ACHN (cell line): ENCODE results near the gene POT1.
A peak's percentile ranks its signal among the peaks of the same experiment; 100 is the strongest.

ENCODE experiments used
- DNase-seq: peaks from one replicate; pipeline ENCODE4 v3.0.0-alpha.2; 2015
- in situ Hi-C: cut with HindIII; loops from 2 replicates; pipeline ENCODE4 v1.10.0; 2017; ENCODE audit warnings: low sequenced_read_pairs, low pct_ligation_motif_present, low pct_unique_long_range_greater_than_20kb

Gene POT1

DNA sequence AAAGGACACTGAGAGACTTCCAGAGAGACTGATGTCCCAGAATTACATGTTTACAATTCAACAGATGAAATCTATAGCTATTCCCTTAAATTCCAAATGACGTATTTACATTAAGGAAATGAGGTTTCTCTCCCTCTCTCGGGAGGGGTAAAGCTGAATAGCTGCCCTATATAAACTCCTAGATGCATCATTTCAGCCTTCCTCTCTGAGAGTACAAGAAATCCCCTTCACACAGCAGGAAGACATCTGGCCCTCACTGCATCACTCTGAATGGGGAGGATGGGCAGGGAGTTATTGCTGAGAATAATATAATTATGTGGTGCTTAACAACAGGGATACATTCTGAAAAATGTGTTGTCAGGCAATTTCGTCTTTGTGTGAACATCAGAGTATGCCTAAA, 11.0 kb downstream of the POT1 start:
- no peak for DNase-seq
- in situ Hi-C loops, result no loop called here

DNA sequence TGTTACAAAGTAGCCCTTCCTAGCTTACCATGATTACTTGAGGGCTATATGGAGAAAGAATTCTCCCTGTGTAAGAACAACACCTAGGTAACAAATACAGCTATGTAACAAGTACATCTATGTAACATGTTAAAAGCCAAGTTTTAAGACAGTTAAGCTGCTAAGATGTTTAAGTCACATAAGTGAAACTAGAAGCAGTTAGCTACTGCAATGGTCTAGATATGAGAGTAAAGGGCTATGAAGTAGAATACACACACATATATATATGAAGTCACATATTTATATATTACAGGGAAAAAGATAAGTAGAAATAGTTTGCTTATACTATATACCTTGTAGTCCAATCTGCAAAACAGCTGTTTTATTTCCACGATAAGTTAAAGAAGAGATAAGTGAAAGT, 14.4 kb downstream of the POT1 start:
- DNase-seq, result no peak
- in situ Hi-C loops, result no loop called here

DNA sequence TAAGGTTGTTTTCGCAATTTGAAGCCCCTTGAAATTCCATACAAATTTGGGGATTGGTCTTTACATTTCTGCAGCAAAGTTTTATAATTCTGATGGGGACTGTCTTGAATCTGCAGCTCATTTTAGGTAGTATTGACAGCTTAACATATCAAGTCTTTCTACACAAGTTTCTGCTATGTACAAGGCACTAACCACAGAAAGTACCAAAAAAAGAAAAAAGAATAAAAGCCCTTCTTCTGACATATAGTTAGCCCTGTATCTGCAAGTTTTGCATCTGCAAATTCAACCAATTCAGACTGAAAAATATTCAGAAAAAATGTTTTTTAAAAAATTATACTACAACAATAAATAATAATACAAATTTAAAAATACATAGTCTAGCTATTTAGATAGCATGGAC, 15.3 kb downstream of the POT1 start:
- no peak for DNase-seq
- in situ Hi-C loops, result no loop called here

DNA sequence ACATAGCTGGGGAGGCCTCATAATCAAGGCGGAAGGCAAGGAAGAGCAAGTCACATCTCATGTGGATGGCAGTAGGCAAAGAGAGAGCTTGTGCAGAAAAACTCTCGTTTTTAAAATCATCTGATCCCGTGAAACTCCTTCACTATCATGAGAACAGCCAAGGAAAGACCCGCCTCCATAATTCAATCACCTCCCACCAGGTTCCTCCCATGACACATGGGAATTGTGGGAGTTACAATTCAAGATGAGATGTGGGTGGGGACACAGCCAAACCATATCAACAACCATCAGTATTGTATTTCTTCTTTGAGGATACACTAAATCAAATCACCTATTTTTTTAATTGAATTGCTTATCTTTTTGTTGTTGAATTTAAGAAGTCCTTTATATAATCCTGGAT, 16.7 kb downstream of the POT1 start:
- in situ Hi-C loops, result no loop called here
- no peak for DNase-seq

DNA sequence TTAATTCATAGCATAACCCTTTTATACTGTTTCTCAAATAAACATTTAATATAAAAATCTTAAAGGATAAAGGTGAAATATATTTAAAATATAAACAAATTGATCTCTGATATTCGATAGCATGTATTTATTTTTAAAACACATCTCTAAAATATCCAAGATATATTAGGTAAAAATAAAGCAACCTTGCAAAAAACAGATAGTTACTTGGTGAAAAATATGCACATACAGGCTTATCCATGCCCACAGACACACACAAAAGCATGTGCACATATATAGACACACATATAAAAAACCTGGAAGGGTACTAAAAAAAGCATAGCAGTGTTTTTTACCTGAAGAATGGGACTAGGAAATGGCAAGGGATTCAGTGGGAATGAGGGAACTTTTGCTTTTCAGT, 19.8 kb downstream of the POT1 start:
- in situ Hi-C loops, result no loop called here
- DNase-seq, result no peak

DNA sequence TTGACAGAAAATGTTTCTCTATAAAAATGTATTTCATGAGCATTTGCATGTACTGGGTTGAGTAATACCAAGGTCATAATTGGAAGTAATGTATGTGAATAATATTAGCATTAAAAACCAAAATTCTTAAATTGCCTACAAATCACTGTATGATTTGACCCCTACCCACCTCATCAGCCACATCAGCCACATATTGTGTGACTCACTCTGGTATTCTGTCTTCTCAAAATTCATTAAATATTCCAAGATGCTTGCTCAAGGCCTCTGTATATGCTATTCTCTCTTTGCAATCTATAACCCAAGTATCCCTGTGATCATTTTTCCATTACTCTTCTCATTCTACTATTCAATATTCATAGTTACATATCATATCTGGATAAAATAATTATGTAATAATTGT, 21.4 kb downstream of the POT1 start:
- no peak for DNase-seq
- in situ Hi-C loops, result no loop called here

DNA sequence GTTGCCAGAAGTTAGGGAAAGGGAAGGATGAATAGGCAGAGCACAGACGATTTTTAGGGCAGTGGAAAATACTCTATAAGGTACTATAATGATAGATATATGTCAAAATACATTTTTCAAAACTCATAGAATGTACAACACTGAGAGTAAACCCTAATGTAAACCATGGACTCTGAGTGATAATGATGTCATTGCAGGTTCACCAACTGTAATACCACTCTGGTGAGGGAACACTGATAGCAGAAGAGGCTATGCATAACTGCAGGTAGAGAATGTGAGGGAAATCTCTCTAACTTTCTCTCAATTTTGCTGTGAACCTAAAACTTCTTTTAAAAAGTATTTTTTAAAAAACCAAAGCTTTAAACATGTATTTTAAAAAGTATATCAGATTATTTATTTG, 22.1 kb downstream of the POT1 start:
- no peak for DNase-seq
- in situ Hi-C loops, result no loop called here

DNA sequence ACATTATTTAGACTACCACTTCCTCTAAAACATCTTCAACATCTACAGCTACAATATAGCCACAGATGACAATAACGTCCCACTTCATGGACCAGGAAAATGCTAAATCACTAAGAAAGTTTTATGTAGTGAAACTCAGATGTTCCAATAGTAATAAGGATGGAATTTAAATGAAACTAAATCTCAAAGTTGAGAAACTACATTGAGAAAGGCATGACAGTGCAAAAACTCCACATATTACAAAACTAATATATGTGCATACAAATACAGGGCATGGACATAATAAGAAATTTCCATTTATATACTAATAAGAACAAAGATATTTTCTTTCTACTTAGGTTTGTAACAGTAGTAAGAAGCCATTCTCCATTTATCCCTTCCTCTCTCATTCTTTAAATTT, 31.1 kb downstream of the POT1 start:
- DNase-seq, result no peak
- in situ Hi-C loops, result no loop called here

DNA sequence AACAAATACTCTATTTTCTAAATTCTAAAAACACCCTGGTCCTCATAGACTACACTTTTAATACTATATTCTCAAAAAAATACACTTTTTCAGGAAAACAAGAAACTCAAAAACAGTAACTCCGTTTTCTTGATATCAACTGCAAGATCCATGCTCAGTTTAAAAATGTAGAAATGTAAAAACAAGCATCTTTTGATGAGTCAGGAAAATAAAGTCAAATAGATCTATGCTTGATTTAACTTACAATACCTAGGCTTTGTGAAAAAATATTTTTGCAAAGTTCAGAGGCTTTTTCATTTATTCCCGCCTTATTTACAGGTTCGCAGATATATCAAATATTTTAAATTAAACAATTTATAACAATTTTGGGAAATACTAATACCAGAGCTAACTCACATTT, 33.6 kb downstream of the POT1 start:
- in situ Hi-C loops, result no loop called here
- no peak for DNase-seq

DNA sequence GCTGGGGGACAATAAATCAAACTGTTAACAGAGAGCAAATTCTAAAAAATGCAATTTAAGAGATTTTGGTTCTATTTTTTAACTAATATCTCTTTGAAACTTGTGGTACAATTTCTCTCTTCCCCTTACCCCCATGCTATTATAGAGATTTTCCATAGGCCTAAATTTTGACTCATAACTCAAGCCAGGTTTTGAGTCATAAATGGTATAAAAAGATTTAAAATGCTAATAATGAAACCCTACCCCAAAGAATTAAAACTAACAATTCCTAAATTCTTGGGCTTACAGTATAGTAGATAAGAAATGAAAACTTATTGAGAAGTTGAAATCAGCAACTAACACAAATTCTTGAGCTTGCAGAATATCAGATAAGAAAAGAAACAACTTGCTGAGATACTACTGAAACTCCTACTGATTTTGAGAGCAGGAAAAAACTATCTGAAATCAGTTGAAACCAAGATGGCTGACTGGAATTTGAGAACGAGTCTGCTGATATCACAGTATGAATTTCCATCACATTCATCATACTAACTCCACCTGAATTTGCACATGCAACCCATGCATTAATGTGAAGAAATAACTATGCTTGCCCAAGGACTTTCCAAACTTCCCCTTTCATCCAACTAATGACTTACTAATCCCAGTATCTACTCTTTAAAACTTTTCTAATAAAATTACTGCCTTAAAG, 36.3 kb downstream of the POT1 start:
- DNase-seq, result no peak
- in situ Hi-C loops, result no loop called here

DNA sequence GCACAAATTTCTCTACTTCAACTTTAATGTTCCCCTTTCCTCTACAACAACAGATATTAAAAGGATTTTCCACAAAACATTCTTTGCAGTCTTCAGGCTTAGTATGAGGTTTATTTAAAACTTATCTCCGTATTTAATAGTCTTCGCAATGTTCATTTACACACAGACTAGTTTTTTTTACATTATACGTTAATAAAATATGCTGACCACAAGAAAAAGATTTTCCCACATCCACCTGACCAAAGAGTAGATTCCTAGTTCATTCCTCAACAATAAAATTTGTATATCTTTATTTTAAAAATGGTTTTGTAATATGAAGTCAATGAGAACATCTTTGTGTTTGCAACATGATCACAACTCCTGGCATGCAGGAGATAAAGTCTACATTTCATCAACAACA, 42.4 kb downstream of the POT1 start:
- in situ Hi-C loops, result no loop called here
- no peak for DNase-seq

DNA sequence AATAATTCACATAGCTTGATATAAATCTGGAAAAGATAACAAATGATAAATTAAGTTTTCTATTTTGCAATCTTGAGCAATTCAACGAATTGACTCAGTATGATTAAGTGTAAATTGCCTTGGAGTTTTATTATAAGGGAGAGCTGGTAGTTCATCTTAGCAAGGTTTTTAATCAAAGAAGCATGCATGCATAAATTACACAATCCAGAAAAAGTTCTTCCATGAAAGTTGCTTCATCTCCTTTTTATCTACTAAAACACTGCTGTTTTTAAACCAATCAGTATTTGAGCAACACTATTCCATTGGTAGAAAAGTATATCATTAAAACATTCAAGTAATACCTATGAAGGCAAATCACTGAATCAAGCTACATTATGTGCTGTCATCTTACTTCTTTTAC, 47.6 kb downstream of the POT1 start:
- DNase-seq, result no peak
- in situ Hi-C loops, result no loop called here

DNA sequence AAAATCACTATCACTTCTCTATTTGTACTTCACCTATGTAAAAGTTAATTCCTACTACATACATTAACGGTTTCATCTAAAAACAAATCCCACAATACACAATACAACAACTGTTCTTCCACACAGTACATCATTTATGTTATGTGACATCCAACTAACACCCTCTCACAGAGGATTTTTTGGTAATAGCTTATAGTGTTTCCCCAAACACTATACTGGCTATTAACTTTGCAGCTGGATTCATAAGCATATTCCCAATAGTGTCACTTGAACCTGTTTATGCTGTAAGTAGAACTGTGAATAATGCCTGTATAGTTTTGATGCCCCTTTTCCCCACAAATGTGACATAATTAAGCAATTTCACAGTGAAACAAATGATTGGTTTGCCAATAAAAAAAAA, 49.9 kb downstream of the POT1 start:
- in situ Hi-C loops, result no loop called here

DNA sequence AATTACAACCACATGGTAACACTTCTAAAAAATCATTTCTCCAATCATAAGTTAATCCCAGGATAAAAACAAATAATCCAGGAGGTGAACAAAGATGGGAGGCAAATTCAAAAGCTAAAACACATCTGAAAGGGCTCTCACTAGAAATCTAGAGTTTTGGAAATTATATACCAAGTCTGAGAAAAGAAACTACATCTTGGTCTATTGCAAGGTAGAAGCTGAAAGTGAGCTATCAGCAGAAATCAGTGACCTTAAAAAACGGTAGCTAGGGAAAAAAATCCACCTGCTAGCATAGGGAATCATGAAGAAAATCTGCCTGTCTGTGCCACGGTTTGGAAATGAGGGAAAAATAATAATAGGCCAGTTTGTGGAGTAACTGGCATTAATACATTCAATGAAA, 50.5 kb downstream of the POT1 start:
- no peak for DNase-seq
- in situ Hi-C loops, result no loop called here

More for the DNA sequence above, 49.9 kb downstream of the POT1 start:
- DNase-seq, result no peak

DNA sequence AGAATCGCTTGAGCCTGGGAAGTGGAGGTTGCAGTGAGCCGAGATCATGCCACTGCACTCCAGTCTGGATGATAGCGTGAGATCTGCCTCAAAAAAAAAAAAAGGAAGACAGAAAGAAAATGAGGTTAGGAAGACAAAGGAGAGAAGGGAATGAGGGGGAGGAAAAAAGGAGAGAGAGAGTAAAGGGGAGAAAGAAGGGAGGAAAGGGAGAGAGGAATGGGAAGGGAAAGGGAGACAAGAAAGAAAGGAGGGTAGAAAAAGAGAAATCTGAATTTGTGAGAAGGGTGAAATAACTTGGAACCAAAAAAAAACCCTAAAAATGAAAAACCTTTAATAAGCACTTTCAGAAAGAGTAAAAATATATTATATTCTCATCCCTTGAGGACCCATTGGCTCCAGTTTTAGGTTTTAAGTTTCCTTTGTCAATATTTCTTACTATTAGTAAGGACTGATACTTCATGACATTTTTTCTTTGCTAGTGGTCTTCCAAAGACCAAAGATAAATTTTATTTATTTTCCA, 54.9 kb downstream of the POT1 start:
- in situ Hi-C loops, result no loop called here
- DNase-seq, result no peak

DNA sequence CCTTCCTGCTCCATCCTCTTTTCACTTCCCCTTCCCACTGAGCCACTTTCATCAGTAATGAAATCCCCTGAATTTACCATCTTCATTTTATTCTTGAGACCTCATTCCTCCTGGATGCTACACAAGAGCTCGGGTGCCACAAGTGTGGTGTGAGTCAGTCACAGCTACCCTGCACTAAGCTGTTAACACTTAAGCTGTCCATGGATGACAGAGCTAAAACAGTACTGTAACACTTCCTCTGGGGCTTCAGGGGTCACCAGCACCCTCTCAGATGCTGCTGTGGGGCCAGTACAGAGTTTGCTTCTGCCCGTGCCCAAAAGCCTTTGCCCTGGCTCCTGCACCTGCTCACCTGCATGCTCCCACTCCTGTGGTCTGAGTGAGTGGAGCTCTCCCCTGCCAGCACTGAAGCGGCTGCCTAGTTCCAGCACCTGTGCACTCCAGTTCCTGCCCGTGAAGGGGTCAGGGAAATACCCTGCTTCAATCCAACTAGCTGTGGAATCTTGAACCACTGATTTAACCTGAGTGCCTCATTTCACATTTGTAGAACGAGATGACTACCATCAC, 71.9 kb downstream of the POT1 start:
- DNase-seq, result no peak
- in situ Hi-C loops, result no loop called here

DNA sequence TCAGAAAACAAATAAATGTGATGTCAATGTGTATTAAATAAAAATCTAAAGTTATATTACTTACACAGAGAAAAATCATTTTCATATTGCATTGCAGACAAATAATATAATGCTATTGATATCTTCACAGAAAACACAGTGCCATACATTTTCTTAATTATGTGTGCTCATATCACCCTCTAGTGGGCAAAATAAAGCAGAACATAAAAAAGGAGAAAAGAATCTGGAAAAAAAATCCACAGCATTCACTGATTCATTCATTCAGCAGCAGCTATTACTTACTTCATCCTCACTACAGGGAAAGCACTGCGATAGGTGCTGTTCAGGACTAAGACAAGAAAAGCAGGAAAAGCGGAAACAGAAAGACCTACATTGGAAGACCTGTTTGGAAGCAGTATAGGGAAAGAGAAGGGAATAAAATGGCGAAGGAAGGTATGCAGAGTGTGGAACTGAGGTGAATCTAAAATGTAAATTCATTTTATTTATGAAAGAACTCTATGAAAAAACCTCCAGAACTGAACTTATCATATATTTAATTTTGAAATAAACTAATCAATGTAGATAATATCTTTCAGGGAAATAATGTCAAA, 73.2 kb downstream of the POT1 start:
- peak; percentile 74 for DNase-seq
- in situ Hi-C loops, result no loop called here

DNA sequence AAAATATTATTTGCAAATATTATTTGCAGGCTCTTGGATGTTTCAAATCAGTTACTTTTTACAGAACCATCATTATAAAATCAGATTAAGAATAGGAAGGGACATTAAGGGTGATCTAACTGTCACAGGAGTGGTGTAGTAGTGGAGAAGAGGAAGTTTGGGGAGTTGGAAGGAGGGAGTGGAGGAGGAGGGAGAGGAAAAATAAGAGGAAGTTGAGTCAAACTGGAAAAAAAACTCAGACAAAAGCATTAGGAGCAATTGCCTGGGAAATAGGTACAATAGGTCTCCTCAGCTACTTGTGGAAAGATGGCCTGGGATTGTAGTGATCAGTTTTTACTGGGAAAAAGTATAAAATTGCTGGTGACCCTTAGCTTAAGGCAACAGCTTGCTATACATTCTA, 86.3 kb downstream of the POT1 start:
- DNase-seq, result no peak
- in situ Hi-C loops, result no loop called here

DNA sequence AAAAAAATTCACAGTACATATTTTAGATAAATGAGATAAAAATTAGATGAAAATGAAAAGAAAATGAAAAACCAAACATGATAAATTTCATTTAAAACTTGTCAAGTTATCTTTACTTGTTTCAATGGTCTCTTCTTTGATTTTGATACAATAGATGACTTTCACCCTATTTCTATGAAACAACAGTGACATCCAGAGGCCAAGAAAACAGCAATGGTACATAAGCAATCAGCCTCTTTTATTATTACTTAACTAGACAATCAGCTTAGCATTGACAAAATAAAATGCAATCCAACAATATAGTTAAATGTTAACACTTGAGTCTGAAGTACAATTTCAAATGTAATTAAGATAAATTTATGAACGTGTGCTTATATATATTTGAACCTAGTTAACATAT, 89.2 kb downstream of the POT1 start:
- DNase-seq, result peak; percentile 18
- in situ Hi-C loops, result no loop called here

DNA sequence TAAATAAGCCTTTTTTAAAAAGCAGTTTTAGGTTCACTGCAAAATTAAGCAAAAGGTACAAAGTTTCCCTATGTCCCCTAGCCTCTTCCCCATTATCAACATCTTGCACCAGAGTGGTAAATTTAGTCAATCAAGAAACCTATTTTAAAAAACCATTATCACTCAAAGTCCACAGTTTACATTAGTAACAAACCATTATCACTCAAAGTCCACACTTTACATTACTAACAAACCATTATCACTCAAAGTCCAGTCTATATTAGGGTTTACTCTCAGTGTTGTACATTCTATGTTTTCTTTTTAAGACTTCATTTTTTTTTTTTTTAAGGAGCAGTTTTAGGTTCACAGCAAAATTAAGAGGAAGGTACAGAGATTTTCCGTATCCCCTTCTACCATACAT, 89.9 kb downstream of the POT1 start:
- in situ Hi-C loops, result no loop called here
- no peak for DNase-seq
